HG03378 (cell line): ENCODE measurements around the gene UBE2N.

ENCODE experiments used
- ATAC-seq: cut with Tn5 transposase; IDR thresholded peaks from one replicate; pipeline ENCODE4 v1.9.1; 2021; ENCODE audit warnings: mild to moderate bottlenecking, moderate library complexity; ENCODE audit not compliant: unreplicated experiment

Gene UBE2N, protein sequence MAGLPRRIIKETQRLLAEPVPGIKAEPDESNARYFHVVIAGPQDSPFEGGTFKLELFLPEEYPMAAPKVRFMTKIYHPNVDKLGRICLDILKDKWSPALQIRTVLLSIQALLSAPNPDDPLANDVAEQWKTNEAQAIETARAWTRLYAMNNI

DNA sequence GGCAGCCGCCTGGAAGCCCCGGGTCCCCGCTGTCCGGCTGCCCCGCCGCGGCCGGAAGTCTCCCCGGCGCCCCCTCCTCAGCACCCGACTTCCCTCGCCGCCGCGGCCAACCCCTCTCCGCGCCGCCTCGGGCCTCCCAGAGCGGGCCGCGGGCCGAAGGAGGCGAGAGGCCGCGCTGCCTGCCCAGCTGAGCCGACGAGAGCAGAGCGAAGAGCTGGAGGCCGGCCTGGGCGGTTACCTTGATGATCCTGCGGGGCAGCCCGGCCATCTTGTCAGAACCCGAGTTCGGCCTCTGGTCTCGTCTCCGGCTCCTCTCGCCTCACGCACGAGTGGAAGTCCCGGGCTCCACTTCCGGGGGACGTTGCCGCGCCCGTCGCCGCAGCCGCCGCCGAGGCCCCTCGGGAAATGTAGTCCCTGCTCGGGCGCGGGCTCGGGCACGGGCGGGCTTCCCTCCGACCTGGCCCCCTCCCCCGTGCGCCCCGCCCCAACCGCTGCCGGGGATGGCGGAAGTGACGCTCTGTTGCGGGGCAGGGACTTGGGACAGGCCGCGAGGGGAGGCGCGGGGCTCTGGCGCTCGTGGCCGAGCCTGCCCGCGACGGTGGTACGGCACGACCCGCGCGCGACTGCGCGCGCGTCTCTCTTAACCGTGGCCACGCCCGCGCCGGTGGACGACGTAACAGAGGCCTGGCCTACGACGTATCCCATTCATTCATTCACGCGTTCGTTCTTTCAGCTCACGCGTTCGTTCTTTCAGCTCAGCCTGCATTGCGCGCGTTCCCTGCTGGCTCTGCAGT is at the start of gene UBE2N:
Gene UBE2N, minus strand, starts transcription at position 331 of the 794 bp plus-strand sequence. Its CDS starts 63 bp downstream, at position 268.
- ATAC-seq = peak; percentile 59

DNA sequence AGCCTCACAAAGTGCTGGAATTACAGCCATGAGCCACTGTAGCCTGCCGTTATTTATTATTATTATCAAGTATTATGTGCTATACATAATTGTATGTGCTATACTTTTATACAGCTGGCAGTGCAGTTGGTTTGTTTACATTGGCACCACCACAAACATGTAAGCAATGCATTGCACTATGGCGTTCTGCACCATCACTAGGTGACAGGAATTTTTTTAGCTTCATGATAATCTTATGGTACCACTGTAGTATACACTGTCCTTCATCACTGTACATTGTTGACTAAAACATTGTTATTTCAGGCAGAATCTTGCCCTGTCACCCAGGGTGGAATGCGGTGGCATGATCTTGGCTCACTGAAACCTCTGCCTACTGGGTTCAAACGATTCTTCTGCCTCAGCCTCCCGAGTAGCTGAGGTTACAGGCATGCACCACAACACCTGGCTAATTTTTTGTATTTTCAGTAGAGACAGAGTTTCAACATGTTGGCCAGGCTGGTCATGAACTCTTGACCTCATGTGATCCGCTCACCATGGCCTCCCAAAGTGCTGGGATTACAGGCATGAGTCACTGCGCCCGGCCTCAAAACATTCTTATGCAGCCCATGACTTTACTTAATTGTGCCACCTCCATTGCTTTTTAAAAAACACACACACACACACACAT is 42.7 kb upstream of the UBE2N start:
- ATAC-seq = no peak

DNA sequence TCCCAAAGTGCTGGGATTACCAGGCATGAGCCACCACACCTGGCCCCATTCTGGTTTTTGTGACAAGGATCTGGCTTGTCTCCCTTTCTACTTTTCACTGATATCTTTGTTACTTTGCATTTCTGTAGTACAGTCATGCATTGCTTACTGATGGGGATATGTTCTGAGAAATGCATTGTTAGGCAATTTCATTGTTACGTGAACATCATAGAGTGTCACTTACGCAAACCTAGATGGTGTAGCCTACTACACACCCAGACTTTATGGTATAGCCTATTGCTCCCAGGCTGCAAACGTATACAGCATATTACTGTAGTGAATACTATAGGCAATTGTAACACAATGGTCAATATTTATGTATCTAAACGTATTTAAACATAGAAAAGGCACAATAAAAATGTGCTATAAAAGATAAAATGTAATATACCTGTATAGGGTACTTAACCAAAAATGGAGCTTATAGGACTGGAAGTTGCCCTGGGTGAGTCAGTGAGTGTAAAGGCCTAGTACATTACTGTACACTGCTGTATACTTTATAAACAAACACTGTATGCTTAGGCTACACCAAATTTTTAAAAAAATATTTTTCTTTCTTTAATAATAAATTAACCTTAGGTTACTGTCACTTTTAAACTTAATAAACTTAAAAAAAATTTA is 41.5 kb upstream of the UBE2N start:
- no peak for ATAC-seq

DNA sequence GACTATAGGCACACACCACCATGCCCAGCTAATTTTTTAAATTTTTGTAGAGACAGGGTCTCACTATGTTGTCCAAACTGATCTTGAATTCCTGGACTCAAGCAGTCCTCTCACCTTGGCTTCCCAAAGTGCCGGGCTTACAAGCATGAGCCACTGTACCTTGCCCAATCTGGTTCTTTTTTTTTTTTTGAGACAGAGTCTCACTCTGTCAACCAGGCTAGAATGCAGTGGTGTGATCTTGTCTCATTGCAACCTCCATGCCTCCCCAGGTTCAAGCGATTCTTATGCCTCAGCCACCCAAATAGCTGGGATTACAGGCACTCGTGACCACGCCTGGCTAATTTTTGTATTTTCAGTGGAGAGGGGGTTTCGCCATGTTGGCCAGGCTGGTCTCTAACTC is 41.0 kb upstream of the UBE2N start:
- ATAC-seq = no peak

DNA sequence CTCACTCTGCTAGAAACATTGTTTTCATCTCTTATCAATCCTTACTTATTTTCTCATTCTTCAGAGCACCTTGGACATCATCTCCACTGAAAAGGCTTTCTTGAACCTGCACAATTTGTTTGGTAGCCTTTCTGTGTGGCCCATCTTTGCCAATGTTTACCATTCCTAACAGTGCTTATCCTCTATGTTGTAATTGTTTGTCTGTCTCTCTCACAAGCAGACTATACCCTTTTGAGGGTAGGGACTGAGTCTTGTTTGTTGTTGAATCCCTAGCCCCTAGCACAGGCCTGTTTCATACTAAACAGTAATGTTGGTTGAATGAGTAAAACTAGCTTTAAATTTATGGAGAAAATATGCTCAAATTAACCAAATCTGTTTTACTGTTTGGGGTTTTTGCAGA is 34.8 kb upstream of the UBE2N start:
- no peak for ATAC-seq

DNA sequence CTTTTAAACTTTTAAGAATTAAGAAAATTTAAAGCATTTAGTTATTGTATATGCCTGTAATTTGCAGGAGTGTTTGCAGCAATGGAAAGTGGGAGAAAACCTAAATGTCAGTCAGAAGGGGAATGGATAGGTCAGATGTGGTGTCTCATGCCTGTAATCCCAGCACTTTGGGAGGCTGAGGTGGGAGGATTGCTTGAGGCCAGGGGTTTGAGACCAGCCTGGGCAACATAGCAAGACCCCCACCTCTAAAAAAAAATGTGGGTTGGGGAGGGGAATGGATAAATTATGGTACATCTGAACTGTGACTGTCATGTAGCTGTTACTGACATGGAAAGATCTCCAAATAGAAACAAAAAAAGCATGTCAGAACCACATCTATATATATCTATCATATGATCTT is 27.6 kb upstream of the UBE2N start:
- ATAC-seq = no peak

DNA sequence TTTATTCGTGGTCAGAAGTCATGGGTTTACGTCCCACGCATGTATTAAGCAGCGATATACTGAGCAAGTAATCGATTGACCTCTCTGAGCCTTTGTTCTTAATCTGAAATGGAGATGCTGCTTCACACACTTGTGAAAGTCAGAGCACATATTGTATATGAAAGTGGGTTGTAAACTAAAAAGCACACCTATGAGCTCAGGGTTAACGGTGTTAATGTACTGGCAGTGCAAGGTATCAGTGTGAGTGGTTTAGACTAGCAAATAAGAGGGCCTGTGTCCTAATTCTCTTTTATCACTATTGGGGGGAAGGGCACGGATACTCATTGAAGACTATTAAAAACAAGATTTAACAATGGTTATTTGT is 26.2 kb upstream of the UBE2N start:
- peak; percentile 30 for ATAC-seq

DNA sequence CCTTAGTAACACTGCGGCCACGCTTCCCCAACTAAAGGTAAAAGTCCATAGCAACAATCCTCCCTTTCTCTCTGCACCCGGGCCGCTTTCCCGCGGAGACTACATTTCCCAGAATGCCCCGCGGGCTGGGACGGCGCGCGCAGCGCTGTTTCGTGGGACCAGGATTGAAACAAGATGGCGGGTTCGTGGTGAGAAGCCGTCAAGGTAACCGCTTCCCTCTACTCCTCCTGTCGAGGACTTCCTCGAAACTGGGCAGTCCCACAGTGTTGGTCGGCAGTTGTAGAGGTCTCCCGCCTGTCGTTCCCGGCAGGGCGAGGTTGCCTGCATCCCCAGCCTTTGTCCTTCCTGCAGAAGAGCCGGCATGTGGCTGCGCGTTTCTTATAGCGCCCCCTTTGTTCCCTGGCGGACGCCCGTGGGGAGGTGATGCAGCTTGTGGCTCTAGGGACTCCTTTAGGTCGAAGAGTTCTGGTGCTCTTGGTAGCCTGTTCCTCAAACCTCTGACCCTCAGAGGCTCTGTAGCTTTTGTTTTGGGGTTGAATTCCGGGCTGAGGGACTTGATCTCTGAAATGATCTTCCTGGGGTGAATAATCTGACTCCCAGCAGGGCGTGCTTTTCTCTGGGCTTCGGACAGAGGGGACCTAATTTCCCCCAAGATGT is 25.7 kb upstream of the UBE2N start, which contains the start of gene MRPL42:
Gene MRPL42, plus strand, starts transcription at position 164 of the 657 bp plus-strand sequence. CDS start 1,772 bp downstream, outside the sequence.
- ATAC-seq = peak; percentile 85

DNA sequence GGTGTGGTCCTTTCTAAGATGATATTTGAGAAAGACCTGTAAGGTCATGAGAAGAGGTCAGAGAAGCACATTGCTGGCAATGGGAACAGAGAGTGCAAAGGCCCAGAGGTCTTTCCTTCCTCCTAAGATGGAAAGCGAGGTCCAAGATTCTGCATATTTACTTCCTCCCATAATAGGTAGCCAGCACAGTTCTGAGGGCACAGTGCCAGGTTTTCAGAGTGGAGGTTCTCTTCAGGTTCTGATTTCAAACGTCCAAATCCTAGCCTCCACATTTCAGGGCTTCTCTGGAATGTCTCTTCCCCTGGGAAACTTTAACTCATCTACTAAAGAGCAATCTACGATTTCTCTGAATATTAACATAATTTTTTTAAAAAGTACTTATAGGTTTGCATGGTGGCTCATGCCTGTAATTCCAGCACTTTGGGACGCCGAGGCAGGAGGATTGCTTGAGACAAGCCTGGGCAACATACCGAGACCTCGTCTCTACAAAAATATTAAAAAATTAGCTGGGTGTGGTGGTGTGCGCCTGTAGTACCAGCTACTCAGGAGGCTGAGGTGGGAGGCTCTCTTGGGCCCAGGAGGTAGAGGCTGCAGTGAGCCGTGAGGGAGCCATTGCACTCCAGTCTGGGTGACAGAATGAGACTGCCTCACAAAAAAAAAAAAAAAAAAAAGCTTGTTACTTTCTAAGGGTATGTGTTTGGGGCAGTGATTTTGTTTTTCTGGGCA is 25.0 kb upstream of the UBE2N start:
- no peak for ATAC-seq

DNA sequence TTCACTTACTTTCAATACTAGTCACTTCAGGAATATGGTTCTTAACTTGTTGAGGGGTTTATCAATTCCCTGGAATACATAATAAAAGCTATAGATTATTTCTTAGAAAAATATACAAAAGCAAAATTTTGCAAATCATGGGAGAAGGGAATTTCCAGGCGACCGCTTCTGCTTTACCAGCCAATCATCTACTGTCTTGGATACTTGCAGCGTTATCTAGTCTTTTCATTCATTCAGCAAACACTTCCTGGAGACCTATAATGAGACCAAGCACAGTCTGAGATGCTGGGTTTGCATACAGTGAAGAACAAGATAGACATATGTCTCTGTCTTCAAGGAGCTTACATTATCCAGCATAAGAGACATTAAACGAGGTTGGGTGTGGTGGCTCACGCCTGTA is 24.1 kb upstream of the UBE2N start:
- no peak for ATAC-seq

DNA sequence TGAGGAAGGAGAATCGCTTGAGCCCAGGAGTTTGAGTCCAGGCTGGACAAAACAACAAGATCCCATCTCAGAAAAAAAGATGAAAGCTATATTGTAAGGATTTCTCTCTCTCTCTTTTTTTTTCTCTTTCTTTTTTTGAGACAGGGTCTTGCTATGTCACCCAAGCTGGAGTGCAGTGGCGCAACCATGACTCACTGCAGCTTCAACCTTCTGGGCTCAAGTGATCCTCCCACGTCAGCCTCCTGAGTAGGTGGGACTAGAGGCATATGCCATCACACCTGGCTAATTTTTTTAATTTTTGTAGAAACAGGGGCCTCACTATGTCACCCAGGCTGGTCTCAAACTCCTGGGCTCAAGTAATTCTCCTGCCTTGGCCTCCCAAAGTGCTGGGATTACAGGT is 19.8 kb upstream of the UBE2N start:
- ATAC-seq = no peak

DNA sequence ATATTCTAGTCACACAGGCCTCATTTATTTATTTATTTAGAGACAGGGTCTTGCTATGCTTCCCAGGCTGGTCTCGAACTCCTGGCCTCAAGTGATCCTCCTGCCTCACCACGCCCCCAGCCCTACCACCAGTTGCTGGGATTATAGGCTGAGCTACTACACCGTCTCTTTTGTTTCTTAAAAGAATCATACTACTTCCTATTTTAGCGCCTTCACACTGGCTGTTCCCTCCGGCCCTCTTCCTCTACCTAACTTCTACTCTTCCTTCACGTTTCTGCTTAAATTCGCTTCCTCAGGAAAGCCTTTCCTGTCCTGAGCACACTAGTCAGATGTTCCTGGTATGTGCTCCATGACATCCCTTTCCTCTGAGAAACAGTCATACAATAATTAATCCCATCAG is 19.2 kb upstream of the UBE2N start:
- ATAC-seq = no peak

DNA sequence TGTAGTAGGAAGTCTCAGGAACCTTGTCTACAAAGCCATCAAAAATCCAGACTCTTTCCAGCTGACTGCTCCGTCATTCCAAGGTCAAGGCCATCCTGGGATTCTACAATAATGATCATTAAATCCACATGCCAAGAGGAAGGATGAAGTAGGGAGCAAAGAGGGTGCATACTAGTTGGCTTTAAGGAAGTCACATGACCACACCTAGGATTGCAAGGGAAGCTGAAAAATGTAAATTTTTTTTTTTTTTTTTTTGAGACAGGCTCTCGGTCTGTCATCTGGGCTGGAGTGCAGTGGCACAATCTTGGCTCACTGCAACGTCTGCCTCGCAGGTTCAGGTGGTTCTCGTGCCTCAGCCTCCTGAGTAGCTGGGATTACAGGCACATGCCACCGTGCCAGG is 18.3 kb upstream of the UBE2N start:
- ATAC-seq = no peak

DNA sequence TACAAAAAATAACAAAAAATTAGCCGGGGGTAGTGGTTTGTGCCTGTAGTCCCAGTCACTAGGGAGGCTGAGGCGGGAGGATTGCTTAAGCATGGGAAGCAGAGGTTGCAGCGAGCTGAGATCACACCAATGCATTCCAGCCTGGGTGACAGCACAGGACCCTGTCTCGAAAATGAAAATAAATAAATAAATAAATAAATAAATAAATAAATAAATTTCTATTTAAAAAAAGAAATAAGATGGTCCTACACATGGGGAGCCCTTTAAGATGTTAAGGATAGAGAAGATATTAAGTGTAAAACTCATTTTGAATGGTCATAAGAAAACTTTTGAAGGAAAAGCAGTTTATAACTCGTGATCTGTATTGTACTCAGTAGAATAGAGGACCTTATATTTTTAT is 17.4 kb upstream of the UBE2N start:
- no peak for ATAC-seq

DNA sequence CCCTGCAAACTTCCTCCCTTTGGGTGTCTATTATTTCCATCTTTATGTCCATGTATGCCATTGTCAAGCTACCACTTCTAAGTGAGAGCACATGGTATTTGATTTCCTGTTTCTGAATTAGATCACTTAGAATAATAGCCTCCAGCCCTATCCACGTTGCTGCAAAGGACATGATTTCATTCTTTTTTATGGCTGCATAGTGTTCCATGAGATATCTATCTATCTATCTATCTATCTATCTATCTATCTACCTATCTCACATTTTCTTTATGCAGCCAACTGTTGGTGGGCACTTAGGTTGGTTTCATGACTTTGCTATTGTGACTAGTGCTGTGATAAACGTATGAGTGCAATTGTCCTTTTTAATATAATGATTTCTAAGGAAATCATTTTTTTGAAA is 14.3 kb upstream of the UBE2N start:
- ATAC-seq = no peak

DNA sequence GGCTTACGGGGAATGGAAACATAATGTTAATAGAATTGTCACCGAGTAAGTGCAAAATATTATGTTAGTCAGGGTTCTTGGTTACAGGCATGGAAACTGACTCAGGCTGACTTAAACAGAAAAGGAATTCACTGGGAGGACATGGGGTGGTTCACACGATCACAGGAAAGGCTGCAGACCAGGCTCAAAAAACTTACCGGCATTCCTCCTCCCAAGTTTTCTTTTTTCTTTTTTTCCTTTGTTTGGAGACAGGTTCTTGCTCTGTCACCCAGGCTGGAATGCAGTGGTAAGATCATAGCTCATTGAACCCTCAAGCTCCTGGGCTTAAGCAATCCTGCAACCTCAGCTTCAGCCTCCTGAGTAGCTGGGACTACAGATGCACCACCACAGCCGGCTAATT is 11.9 kb upstream of the UBE2N start:
- ATAC-seq = no peak

DNA sequence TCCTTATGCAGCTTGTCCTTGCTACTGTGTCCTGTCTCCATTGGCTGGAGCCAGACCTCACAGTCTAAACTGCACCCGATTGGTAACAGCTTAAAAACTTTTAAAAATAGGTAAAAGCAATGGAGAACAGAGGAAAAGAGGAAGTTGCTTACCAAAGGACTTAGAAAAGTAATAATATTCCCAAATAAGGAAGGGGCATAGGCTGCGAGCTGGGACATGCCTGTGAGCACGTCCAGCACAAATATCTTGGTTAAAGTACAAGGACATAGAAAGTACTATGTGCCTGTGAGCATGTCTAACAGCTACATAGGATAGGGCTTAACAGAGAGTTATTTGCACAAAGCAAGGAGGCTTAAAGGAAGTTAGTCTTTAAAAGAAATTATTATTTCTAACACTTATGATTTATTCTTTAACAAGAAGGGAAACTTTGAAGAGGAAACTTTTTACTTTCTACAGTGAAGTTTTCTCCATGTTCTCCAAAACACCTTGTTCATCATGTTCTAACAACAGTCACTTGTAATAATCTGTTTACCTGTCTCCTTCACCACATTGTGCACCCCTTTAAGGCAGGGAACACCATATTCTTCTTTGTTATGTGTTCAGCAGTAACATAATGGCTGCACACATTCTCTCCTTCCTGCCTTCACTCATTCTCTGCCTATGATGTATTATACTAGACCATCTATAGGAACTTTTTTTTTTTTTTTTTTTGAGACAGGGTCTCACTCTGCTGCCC is 9.8 kb upstream of the UBE2N start:
- no peak for ATAC-seq

DNA sequence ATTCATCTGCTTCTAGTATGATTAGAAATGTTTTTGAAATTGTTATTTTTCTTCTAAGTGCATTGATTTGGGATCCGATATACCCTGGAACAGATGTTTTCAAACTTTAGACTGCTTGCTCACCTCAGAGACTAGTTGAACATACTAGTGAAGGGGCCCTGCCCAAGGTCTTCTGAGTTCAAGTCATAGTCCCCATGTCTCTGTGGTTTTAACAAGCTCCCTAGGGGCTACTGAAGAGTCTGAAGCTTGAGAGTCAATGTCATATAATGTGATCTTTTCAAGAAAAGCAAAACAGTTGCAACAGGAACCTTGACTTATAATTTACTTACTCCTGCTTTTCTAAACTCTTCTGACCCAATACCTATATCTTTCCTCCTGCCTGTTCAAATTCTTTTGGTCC is 7.5 kb upstream of the UBE2N start:
- peak; percentile 95 for ATAC-seq

DNA sequence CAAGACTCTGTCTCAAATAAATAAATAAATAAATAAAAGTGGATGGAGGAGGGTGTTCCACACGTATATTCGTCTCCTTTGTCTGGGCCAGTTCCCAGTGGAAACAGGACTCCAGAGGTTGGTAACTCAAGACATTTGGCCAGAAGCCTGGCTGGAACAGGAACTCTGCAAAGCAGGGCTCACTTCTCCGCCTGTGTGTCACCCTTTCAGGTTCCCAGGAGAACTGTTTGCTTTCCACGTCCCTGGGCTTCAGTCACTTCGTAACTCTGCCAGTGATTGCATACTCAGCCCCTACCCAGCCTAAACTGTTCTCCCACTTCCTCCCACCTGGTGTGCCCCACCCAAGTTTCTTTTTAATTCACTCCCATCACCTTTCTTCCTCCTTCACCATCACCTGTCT is 7.0 kb upstream of the UBE2N start:
- no peak for ATAC-seq
